HepG2 (cell line): Measurements from ENCODE around the gene TAS2R60. TPM values are rescaled to one million over a fixed set of nuclear protein-coding genes. Genes with fewer than 3 reads are reported as not detected.

Experiments
- ATAC-seq: fragments of 200-7000 bp; cut with Tn5 transposase; 3 replicates; pipeline ENCODE4 v1.9.1; 2020; ENCODE audit warnings: mild to moderate bottlenecking, moderate library complexity
- BruUV-seq: library from RNA; stranded (reverse); fragments of 400-500 nt; replicated peaks from 2 replicates; lab custom pipeline; 2021; lab: Mats Ljungman, UMichigan
- CTCF ChIA-PET: fragments of 300-600 bp; formaldehyde crosslinking; extraction: SDS; loops from one replicate; lab custom pipeline; 2021; ENCODE audit warnings: low total read pairs, inconsistent platforms, low intra/inter-chr PET ratio; lab: Yijun Ruan, JAX
- POLR2A ChIA-PET: fragments of 350-600 bp; sonication (Branson Sonifier 250); formaldehyde crosslinking; loops from one replicate; lab custom pipeline; 2020; ENCODE audit warnings: antibody characterized with exemption, inconsistent platforms; lab: Yijun Ruan, JAX
- DNase-seq: peaks from one replicate; pipeline ENCODE4 v3.0.0-alpha.2; 2015; ENCODE audit warnings: low spot score
- FAIRE-seq: peaks from 3 replicates; lab custom pipeline; 2011; peaks lifted over from hg19 to GRCh38; lab: Jason Lieb, UNC
- H2AFZ ChIP-seq: one replicate; pipeline ENCODE4 v1.6.1; 2011; ENCODE audit warnings: low read length, inconsistent platforms
- H3K27ac ChIP-seq: fragments of 300-600 bp; 3 replicates; pipeline ENCODE4 v1.8.0; 2011; ENCODE audit warnings: mixed run types, mild to moderate bottlenecking, mixed read lengths, low read length, inconsistent platforms; ENCODE audit not compliant: insufficient read depth; ENCODE audit errors: extremely low read length
- H3K27me3 ChIP-seq, 2 experiments: fragments of 200-600 bp in 1 of 2; 2 replicates in 1 of 2; 3 replicates in 1 of 2; pipeline versions ENCODE4 v1.6.0 to v1.8.0; 2011; ENCODE audit warnings: low read length in 2 of 2, mild to moderate bottlenecking in 2 of 2, moderate library complexity in 2 of 2, inconsistent platforms in 1 of 2; ENCODE audit not compliant: insufficient read depth in 2 of 2, control insufficient read depth in 1 of 2
- H3K36me3 ChIP-seq, 2 experiments: fragments of 200-600 bp in 1 of 2; replicated peaks in 1 of 2; 2 replicates in 1 of 2; 3 replicates in 1 of 2; pipeline versions ENCODE4 v1.5.1 to v1.8.0; 2011; ENCODE audit warnings: low read length in 2 of 2, inconsistent platforms in 1 of 2; ENCODE audit not compliant: insufficient read depth in 2 of 2, control insufficient read depth in 1 of 2
- H3K4me1 ChIP-seq: 2 replicates; pipeline ENCODE4 v1.5.1; 2012; ENCODE audit warnings: low read length, inconsistent platforms; ENCODE audit not compliant: insufficient read depth
- H3K4me2 ChIP-seq: 2 replicates; pipeline ENCODE4 v1.6.0; 2011; ENCODE audit warnings: low read depth, low read length, inconsistent platforms
- H3K4me3 ChIP-seq, 3 experiments: fragments of 200-600 bp in 1 of 3; sonication (generic), shearing (Covaris generic) in 1 of 3; replicated peaks in 1 of 3; 2 replicates each; pipeline ENCODE4 v1.5.1; 2011 to 2016; ENCODE audit warnings: low read length in 3 of 3, inconsistent platforms in 2 of 3, low read depth in 2 of 3, mild to moderate bottlenecking in 2 of 3, control low read depth in 1 of 3, mixed read lengths in 1 of 3; ENCODE audit not compliant: insufficient read depth in 1 of 3
- H3K79me2 ChIP-seq: one replicate; pipeline ENCODE4 v1.6.1; 2011; ENCODE audit warnings: low read length, inconsistent platforms; ENCODE audit not compliant: insufficient read depth
- H3K9ac ChIP-seq: 2 replicates; pipeline ENCODE4 v1.6.0; 2011; ENCODE audit warnings: mild to moderate bottlenecking, low read depth, low read length, inconsistent platforms; ENCODE audit not compliant: insufficient read depth
- H3K9me3 ChIP-seq: 2 replicates; pipeline ENCODE4 v1.5.1; 2012; ENCODE audit warnings: mild to moderate bottlenecking, low read length
- H4K20me1 ChIP-seq: 2 replicates; pipeline ENCODE4 v1.6.0; 2011; ENCODE audit warnings: inconsistent platforms, mild to moderate bottlenecking, low read length, moderate library complexity; ENCODE audit not compliant: insufficient read depth
- BRCA1 ChIP-seq: sonication (generic); formaldehyde crosslinking; IDR thresholded peaks from 2 replicates; pipeline ENCODE4 v1.4.0; 2020; ENCODE audit warnings: missing genetic modification reagents
- ERF ChIP-seq: IDR thresholded peaks from 2 replicates; pipeline ENCODE4 v1.6.1; 2018; ENCODE audit warnings: missing biosample characterization, missing genetic modification reagents
- GABPA ChIP-seq, 2 experiments: IDR thresholded peaks; 2 replicates each; pipeline ENCODE4 v1.6.1; 2011 to 2016; ENCODE audit warnings: low read depth in 2 of 2, low read length in 1 of 2, missing biosample characterization in 1 of 2, missing genetic modification characterization in 1 of 2
- IRF1 ChIP-seq: sonication (generic); formaldehyde crosslinking; IDR thresholded peaks from 2 replicates; pipeline ENCODE4 v1.4.0; 2020; ENCODE audit warnings: low read depth, mild to moderate bottlenecking, missing genetic modification reagents
- KDM6A ChIP-seq: IDR thresholded peaks from 2 replicates; pipeline ENCODE4 v1.6.1; 2016; ENCODE audit warnings: low read depth
- NFKB2 ChIP-seq: sonication (generic); formaldehyde crosslinking; IDR thresholded peaks from 2 replicates; pipeline ENCODE4 v1.4.0; 2020; ENCODE audit warnings: missing genetic modification reagents, borderline replicate concordance
- POGZ ChIP-seq: sonication (generic); formaldehyde crosslinking; IDR thresholded peaks from 2 replicates; pipeline ENCODE4 v1.4.0; 2020; ENCODE audit warnings: mild to moderate bottlenecking, missing genetic modification reagents
- RORA ChIP-seq: sonication (generic); formaldehyde crosslinking; IDR thresholded peaks from 2 replicates; pipeline ENCODE4 v1.5.0; 2020; ENCODE audit warnings: mild to moderate bottlenecking, missing genetic modification reagents, moderate library complexity
- SRSF9 ChIP-seq: fragments of 200-400 bp; formaldehyde crosslinking; IDR thresholded peaks from 2 replicates; pipeline ENCODE4 v1.6.1; 2018; ENCODE audit warnings: borderline replicate concordance, mild to moderate bottlenecking, low read depth, low read length; ENCODE audit not compliant: insufficient read depth, poor library complexity, severe bottlenecking
- TFE3 ChIP-seq: IDR thresholded peaks from 2 replicates; pipeline ENCODE4 v1.6.1; 2016
- TIGD3 ChIP-seq: sonication (generic); formaldehyde crosslinking; IDR thresholded peaks from 2 replicates; pipeline ENCODE4 v1.5.1; 2020; ENCODE audit warnings: mild to moderate bottlenecking, missing genetic modification reagents, borderline replicate concordance
- ZFX ChIP-seq: sonication (generic); formaldehyde crosslinking; IDR thresholded peaks from 2 replicates; pipeline ENCODE4 v1.4.0; 2020; ENCODE audit warnings: mild to moderate bottlenecking, low read depth, missing genetic modification reagents, moderate library complexity
- ZMAT5 ChIP-seq: sonication (generic); formaldehyde crosslinking; IDR thresholded peaks from 2 replicates; pipeline ENCODE4 v1.5.0; 2020; ENCODE audit warnings: mild to moderate bottlenecking, low read depth, missing genetic modification reagents, borderline replicate concordance
- ZNF496 ChIP-seq: sonication (generic); formaldehyde crosslinking; IDR thresholded peaks from 2 replicates; pipeline ENCODE4 v1.8.1; 2023; ENCODE audit warnings: mild to moderate bottlenecking, moderate library complexity, missing genetic modification reagents; ENCODE audit not compliant: insufficient replicate concordance
- ZNF615 ChIP-seq: sonication (generic); formaldehyde crosslinking; IDR thresholded peaks from 2 replicates; pipeline ENCODE4 v1.5.0; 2020; ENCODE audit warnings: mild to moderate bottlenecking, missing genetic modification reagents, borderline replicate concordance
- ZNF740 ChIP-seq: sonication (generic); formaldehyde crosslinking; IDR thresholded peaks from 2 replicates; pipeline ENCODE4 v1.4.0; 2020; ENCODE audit warnings: missing genetic modification reagents
- ZNF75D ChIP-seq: sonication (generic); formaldehyde crosslinking; IDR thresholded peaks from 2 replicates; pipeline ENCODE4 v1.8.1; 2023; ENCODE audit warnings: missing genetic modification reagents, mild to moderate bottlenecking, borderline replicate concordance
- ZNF839 ChIP-seq: sonication (generic); formaldehyde crosslinking; IDR thresholded peaks from 2 replicates; pipeline ENCODE4 v1.4.0; 2020; ENCODE audit warnings: missing genetic modification reagents, mild to moderate bottlenecking, borderline replicate concordance
- WGBS: methylation state at CpG from one replicate; pipeline ENCODE4 v1.1.6; 2017; ENCODE audit warnings: low lambda C conversion rate; 5-methylcytosine and 5-hydroxymethylcytosine counted together
- in situ Hi-C: cut with HindIII; loops from 2 replicates; pipeline ENCODE4 v1.10.0; 2017; ENCODE audit warnings: low pct_unique_long_range_greater_than_20kb; ENCODE audit not compliant: extremely low pct_ligation_motif_present
- intact Hi-C: fragments of 100-400 bp; cut with micrococcal nuclease; formaldehyde crosslinking; loops from one replicate; pipeline ENCODE4 v1.10.0; 2022; ENCODE audit not compliant: unreplicated experiment
- polyA plus RNA-seq, 8 experiments: library from polyadenylated mRNA; depleted of rRNA in 3 of 8; stranded (reverse) in 7 of 8; unstranded in 1 of 8; fragments of >200 nt; fragmentation: Illumina TruSeq in 4 of 8; extraction: Trizol in 4 of 8; gene quantifications; 2 replicates each; pipeline versions ENCODE4 v1.2.1 to v1.2.3, GENCODE V29; 2011 to 2016; ENCODE audit warnings: low read depth in 4 of 8, missing spikeins in 1 of 8, mixed read lengths in 1 of 8; ENCODE audit not compliant: insufficient read depth in 1 of 8
- total RNA-seq, 5 experiments: library from RNA; depleted of rRNA; stranded (reverse); fragments of >200 nt; fragmentation: Illumina TruSeq; extraction: Trizol; gene quantifications; 2 replicates each; pipeline ENCODE4 v1.2.3, GENCODE V29; 2016; ENCODE audit warnings: low read depth in 1 of 5

TAS2R60 gene
- total and polyA plus RNA-seq, 2 of the 13 experiments (the other 11 are each of a cell fraction or from before 2014, with no cell fraction given): not detected

GRCh38 chr7:143437578-143437977 is 5.7 kb upstream of the TAS2R60 start:
- H2AFZ ChIP-seq: no peak overlapping the region
- intact Hi-C loops: no loop called here
- no peaks in the 10 kb centered on the region for H3K9me3 ChIP-seq
- no peak overlapping the region for H3K4me3 ChIP-seq
- TF ChIP-seq BRCA1 (CRISPR knock-in tag): no peak
- no peak for TF ChIP-seq ZMAT5 (CRISPR knock-in tag)
- no peak for TF ChIP-seq ZNF75D
- TF ChIP-seq TIGD3: no peak
- no peak for TF ChIP-seq GABPA (IDR thresholded peaks at IDR 0.05; ENCODE audit: low read depth, low read length)
- no peak for TF ChIP-seq GABPA (CRISPR knock-in tag; IDR thresholded peaks at IDR 0.05; ENCODE audit: low read depth)
- no peak for TF ChIP-seq KDM6A (CRISPR knock-in tag)
- TF ChIP-seq ZNF615 (CRISPR knock-in tag): no peak
- TF ChIP-seq ZNF839 (CRISPR knock-in tag): no peak
- TF ChIP-seq RORA (CRISPR knock-in tag): no peak
- TF ChIP-seq ZNF496 (CRISPR knock-in tag): no peak
- no peak for TF ChIP-seq ERF (CRISPR knock-in tag)
- TF ChIP-seq TFE3 (CRISPR knock-in tag): no peak
- TF ChIP-seq IRF1 (CRISPR knock-in tag): no peak
- TF ChIP-seq POGZ: no peak
- no peak for TF ChIP-seq ZNF740 (CRISPR knock-in tag)
- no peak for TF ChIP-seq ZFX
- no peak for TF ChIP-seq NFKB2 (CRISPR knock-in tag)
- TF ChIP-seq SRSF9: no peak
- TF ChIP-seq, all 625 proteins: peak for 0
- CTCF ChIA-PET: no interaction called here
- 21% methylated on average over 4 of the region's 4 CpGs for WGBS
- Histone ChIP-seq H3K9ac (no peak overlapping the region), H3K27ac (no peak overlapping the region), H3K4me2 (no peak overlapping the region), H4K20me1 (no peaks in the 10 kb centered on the region), H3K79me2 (no peaks in the 10 kb centered on the region), H3K36me3 (no peaks in the 10 kb centered on the region), H3K4me1 (no peaks in the 10 kb centered on the region), H3K27me3 (0 out of 5 replicates have a peak, but pooled peaks cover 0 to 3% of the 10 kb centered on the region in 2 experiments)
- ATAC-seq (no peak), DNase-seq (no peak), FAIRE-seq (no peak)
- no TSS peak for BruUV-seq
- in situ Hi-C loops: no loop called here
- POLR2A ChIA-PET: no interaction called here
